NCI-H226 (cell line): Measurements from ENCODE around the gene CCZ1.
"Not testable (repeated sequence)": the region's sequence is repeated elsewhere in the genome, so short reads cannot be mapped to it uniquely, and the experiment has no call there.

Experiments used
- DNase-seq: peaks from one replicate; pipeline ENCODE4 v3.0.0-alpha.2; 2015

CCZ1 gene

DNA sequence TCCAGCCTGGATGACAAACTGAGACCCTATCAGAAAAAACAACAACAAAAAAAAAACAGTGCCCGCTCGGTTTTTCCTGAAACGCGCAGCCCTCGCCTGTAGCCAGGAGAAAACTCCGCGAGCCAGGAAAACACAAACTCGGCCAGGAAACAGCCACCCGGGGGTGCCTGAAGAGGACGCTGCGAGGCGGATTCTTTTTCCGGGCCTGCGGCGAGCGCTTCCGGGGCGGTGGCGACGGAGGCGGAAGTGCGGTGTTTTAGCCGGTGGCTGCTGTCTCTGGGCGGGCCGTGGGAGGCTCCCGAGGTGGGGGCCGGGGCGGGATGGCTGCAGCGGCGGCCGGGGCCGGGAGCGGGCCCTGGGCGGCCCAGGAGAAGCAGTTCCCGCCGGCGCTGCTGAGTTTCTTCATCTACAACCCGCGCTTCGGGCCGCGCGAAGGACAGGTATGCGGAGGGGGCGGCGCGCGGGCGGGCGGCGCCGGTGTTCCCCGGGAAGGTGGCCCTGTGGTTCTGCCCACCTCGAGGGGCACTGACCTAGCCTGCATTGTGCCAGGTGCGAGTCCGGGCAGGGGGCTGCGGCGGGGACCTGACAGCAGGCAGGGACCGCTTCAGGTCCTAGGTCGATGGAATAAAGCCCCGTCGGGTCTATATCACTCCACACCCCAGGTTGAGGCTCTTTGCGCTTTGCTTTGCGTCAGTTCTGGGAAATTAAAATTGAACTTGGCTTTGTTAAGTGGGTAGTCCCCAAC, at the start of gene CCZ1:
CCZ1 (plus strand) TSS at position 254 of the 745 bp plus-strand sequence; CDS start at position 321, 67 bp downstream.
- peak; percentile 46 for DNase-seq

DNA sequence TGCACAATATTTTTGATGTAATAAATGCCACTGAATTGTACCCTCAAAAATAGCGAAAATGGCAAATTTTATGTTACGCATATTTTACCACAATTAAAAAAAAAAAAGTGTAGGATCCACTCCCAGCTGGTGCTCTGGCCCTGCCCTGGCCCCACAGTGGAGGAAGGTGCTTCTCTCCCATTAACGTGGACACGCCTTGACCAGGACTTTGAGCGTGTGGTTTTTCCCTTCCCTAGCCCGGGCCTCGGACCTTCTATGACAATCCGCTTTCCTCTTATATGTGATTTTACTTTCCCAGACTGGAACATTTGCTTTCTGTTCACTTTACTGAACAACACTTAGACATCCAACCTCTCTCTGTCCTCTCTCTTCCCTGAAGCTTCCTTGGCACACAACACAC, 47.6 kb upstream of the CCZ1 start:
- DNase-seq: no peak

DNA sequence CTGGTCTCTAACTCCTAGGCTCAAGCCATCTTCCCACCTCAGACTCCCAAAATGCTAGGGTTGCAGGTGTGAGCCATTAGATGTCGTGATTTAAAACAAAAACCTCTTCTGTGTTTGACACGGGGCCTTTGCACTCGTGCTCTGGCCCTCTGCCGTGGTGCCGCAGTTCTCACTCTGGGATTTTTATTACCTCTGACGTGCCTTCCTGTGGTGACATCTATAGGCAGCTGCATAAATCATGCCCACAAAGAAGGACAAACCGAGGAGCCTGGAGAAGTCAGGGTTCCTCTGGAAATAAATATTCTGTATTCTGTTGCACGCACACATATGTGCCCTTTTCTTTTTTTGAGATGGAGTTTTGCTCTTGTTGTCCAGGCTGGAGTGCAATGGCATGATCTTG, 43.8 kb upstream of the CCZ1 start:
- no peak for DNase-seq

DNA sequence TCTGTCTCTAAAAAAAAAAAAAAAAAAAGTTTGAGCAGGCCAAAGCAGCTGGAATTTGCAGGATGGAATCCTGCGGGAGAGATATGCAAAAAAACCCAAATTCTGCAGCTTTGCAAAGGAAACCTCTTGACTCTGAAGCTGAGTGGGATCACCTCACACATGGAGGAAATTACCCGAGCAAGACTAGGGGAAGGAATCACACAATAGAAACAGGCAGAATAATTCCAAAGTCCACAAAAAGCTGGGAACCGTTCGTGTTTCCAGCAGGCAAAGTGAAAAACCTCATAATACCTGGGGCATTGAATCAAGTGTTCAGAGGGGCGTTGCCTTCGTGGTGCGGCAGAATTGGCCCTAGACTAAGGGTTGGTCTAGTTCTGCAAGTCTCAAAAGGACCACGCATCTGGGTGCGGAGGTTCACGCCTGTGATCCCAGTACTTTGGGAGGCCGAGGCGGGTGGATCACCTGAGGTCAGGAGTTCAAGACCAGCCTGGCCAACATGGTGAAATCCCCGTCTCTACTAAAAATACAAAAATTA, 41.4 kb upstream of the CCZ1 start:
- DNase-seq: not testable (repeated sequence)

DNA sequence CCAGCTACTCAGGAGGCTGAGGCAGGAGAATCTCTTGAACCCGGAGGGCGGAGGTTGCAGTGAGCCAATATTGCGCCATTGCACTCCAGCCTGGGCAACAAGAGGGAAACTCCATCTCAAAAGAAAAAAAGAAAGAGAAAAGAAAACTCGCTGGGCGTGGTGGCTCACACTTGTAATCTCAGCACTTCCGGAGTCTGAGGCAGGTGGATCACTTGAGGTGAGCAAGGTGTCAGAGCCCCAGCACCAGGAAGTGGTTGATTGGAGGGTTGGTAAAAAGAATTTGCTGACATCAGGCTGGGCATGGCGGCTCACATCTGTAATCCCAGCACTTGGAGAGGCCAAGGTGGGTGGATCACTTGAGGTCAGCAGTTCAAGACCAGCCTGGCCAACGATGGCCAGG, 40.0 kb upstream of the CCZ1 start:
- DNase-seq: not testable (repeated sequence)

DNA sequence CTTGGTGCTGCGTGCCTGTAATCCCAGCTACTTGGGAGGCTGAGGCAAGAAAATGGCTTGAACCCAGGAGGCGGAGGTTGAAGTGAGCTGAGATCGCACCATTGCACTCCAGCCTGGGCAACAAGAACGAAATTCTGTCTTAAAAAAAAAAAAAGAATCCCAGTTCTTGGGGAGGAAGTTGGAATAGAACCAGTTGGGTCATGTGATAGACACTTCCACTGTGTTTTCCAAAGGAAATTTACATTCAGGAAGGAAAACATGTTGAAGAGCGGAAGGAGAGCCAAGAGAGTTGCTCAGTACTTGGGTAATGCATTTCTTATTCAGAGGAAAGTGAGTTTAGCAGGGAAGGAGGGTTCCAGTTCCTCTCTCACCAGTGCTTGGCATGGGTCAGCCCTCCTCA, 37.3 kb upstream of the CCZ1 start:
- not testable (repeated sequence) for DNase-seq

DNA sequence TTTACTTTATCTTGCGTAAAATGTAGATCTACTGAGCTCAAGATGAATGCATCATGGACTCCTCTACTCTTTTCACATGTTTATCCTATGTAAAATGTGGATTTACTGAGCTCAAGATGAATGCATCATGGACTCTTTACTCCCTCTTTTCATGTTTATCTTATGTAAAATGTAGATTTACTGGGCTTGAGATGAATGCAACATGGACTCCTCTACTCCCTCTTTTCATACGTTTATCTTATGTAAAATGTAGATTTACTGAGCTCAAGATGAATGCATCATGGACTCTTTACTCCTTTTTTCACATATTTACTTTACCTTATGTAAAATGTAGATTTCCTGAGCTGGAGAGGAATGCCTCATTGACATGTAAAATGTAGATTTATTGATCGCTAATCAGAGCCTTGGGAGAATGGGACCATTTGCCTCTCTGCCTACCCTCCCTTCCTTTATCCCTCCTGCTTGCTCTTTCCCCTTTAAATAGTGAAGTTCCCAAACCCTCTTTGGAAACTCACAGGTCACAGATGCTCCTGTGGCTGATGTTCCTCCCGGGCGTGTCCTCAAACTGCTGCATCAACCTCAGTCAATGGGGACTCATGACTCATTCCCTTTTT, 35.7 kb upstream of the CCZ1 start:
- DNase-seq: not testable (repeated sequence)

- not testable (repeated sequence) for DNase-seq
Measured at GRCh38 chr7:5865279-5865931, 33.1 kb upstream of the CCZ1 start.

DNA sequence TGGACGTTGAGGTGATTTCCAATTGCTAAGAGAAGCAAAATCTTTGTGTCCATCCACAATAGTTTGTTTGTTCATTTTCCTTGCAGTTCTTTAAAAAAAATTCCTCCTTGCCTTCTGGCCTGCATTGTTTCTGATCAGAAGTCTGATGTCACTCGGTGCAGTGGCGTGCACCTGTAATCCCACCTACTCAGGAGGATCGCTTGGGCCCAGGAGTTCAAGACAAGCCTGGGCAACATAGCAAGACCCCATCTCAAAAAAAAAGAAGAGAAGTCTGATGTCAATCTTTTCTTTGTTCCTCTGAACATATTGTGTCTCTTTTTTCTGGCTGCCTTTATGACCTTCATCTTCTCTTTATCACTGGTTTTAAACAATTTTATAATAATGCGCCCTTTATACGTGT, 31.5 kb upstream of the CCZ1 start:
- no peak for DNase-seq

DNA sequence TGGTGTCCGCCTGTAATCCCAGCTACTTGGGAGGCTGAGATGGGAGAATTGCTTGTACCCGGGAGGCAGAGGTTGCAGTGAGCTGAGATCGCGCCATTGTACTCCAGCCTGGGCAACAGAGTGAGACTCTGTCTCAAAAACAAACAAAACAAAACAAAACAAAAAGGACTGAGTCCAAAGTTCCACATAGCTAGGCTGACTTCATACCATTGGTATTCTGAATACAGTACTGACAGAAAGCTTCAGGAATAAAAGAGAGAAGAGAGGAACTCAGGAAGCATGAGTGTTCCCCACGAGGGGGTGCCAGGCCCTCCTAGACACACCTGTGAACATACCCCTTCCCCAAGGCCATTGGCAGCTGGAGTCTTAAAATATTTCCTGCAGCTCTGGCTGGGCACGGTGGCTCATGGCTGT, 29.6 kb upstream of the CCZ1 start:
- peak; percentile 32 for DNase-seq

- no peak for DNase-seq
Measured at GRCh38 chr7:5869691-5870090, 28.8 kb upstream of the CCZ1 start.

DNA sequence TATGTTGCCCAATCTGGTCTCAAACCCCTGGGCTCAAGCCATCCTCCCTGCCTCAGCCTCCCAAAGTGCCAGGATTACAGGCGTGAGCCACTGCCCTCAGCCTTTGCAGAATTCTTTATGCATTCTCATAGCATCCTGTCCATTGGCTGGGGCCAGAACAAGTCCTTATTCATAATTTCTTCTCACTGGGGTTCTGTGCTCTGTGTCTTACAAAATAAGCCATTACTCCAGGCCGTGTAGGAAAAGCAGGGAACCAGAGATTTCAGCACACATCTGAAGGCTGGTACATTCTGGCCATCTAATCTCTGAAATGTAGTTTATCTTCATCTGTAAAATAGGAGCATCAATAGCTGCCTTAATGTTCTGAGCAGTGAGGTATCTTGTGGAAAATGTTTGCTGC, 28.2 kb upstream of the CCZ1 start:
- DNase-seq: no peak

DNA sequence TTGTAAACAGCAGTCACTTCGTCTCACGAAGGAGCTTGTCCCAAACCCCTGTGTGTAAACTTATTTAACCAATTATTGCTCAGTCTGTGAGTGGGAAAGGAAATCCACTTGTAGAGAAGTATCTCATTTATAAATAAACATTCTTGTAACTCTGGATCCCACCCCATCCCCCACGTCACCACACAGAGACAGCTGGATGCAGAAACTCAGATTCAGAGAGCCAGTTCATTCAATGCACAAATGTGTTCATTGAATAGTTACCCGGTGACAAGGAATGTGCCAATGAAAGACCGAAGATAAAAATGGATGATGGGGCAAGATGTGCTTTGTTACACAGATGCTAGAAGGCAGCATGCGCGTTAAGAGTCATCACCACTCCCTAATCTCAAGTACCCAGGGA, 26.2 kb upstream of the CCZ1 start:
- DNase-seq: no peak

- not testable (repeated sequence) for DNase-seq
Measured at GRCh38 chr7:5879591-5879990, 18.9 kb upstream of the CCZ1 start.

- not testable (repeated sequence) for DNase-seq
Measured at GRCh38 chr7:5880106-5880505, 18.4 kb upstream of the CCZ1 start.

DNA sequence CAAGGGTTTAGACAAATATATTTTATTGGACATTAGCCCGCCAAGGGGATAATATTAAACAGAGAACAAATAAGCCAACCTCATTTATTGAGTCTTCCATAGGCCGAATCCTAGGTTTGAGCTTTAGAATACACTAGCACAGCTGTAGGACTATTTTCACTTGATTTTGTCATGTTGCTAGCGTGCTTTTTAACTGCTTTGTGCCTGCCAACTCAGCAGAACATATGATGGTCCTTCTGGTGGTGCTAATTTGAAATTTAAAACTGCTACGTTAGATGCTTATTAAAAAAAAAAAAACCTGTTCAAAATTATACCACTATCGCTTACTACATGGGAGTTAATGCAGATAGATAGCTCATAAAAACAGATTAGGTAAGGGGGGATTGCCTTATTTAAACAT, 14.1 kb upstream of the CCZ1 start:
- not testable (repeated sequence) for DNase-seq

DNA sequence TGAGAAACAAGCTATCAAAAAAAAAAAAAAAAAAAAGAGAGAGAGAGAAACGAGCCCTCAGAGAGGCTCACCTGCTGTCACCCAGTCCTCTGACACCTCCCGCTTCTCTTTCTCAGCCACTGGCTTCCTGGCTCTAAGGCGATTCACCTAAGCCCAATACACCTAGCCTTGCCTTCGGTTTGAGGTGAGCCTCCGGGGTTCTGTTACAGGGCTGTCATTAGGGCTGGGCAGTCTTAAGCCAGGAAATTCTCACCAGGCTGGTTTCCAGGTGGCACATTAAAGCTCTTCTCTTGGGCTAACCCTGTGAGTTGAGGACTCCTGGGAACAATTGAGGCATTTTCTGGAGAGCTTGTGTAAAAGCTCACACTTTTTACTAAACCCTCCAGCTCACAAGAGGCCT, 10.5 kb upstream of the CCZ1 start:
- DNase-seq: not testable (repeated sequence)

DNA sequence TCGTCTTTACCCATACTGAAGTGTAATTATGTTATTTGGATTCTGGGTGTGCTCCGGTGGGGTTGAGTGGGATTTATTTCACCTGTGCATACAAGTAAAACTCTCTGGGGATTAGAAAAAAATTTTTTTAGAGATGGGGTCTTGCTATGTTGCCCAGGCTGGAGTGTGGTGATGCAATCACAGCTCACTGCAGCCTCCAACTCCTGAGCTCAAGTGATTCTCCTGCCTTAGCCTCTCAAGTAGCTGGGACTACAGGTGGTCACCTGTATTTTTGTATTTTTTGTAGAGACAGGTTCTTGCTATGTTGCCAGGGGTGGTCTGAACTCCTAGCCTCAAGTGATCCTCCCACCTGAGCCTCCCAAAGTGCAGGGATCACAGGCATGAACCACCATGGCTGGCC, 8.3 kb upstream of the CCZ1 start:
- DNase-seq: not testable (repeated sequence)

- no peak for DNase-seq
Measured at GRCh38 chr7:5892498-5892897, 6.0 kb upstream of the CCZ1 start.

- DNase-seq: not testable (repeated sequence)
Measured at GRCh38 chr7:5897369-5897919, 1.1 kb upstream of the CCZ1 start.

DNA sequence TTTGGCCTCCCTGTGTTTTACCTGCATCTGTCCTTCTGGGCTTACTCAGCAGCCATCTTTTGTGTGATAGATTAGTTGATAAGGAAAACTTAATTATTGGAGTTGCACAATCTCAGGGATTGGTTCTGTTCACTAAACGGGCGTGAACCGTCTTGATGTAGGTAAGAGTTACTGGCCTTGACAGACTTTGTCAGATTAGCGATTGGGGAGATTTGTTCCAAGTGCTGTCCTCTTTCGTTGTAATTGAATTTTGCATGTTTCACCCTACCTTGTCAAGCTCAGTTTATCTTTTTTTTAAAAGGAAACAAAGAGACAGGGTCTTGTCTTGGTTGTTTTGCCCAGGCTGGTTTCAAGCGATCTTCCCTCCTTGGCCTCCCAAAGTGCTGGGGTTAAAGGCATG, 4.5 kb downstream of the CCZ1 start:
- not testable (repeated sequence) for DNase-seq

GRCh38 chr7:5904726-5905125, 6.2 kb downstream of the CCZ1 start:
- DNase-seq: not testable (repeated sequence)

GRCh38 chr7:5908835-5909234, 10.3 kb downstream of the CCZ1 start:
- not testable (repeated sequence) for DNase-seq
